ACC112 (cell line): Measurements from ENCODE around the gene PFKFB2.

Experiments used
- H2AFZ ChIP-seq: fragments of 200-600 bp; sonication (generic); one replicate; pipeline ENCODE4 v1.6.0; 2017; ENCODE audit warnings: antibody characterized with exemption, low read length; ENCODE audit not compliant: unreplicated experiment
- H3K27ac ChIP-seq: fragments of 200-600 bp; sonication (generic); 2 replicates; pipeline ENCODE4 v1.5.1; 2014; ENCODE audit warnings: low read depth, mild to moderate bottlenecking, antibody characterized with exemption, low read length, moderate library complexity
- H3K27me3 ChIP-seq: fragments of 200-600 bp; sonication (generic); 2 replicates; pipeline ENCODE4 v1.6.1; 2014; ENCODE audit warnings: mild to moderate bottlenecking, antibody characterized with exemption, low read length, moderate library complexity, mixed read lengths; ENCODE audit not compliant: insufficient read depth
- H3K36me3 ChIP-seq: fragments of 200-600 bp; sonication (generic); 2 replicates; pipeline ENCODE4 v1.6.1; 2016; ENCODE audit warnings: mild to moderate bottlenecking, antibody characterized with exemption, low read length, moderate library complexity, mixed read lengths; ENCODE audit not compliant: insufficient read depth
- H3K4me1 ChIP-seq: fragments of 200-600 bp; sonication (generic); one replicate; pipeline ENCODE4 v1.6.1; 2016; ENCODE audit warnings: low read length, mixed read lengths; ENCODE audit not compliant: insufficient read depth, unreplicated experiment, control insufficient read depth
- H3K4me3 ChIP-seq: fragments of 200-600 bp; sonication (generic); 2 replicates; pipeline ENCODE4 v1.5.1; 2014; ENCODE audit warnings: mild to moderate bottlenecking, low read depth, low read length
- H3K79me2 ChIP-seq: fragments of 200-600 bp; sonication (generic); one replicate; pipeline ENCODE4 v1.6.0; 2016; ENCODE audit warnings: low read length; ENCODE audit not compliant: control insufficient read depth, unreplicated experiment, insufficient read depth

PFKFB2 gene

DNA sequence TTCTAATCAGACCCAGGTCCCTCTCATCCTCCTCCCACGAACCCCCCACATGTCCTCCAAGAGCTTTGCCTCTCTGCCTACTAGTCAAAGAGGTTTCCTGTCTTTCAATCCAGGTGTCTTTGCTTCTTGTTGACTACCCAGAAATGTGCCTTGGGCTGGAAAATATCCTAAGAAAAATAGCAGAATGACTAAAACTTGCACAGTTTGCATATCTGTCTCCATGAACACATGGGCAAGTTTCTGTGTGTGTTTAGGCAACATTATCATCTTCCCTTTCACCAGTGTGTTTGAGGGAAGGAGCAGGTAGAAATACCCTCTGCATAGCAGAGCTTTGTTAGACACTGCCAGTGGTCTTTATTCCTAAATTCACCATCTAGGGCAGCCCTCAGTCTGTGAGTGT is 22.1 kb upstream of the PFKFB2 start:
- Histone ChIP-seq H3K36me3 (no peaks in the 10 kb centered on the region), H3K27ac (no peak overlapping the region), H3K27me3 (peaks cover 36% of the 10 kb centered on the region), H3K4me3 (no peak overlapping the region), H2AFZ (no peak overlapping the region), H3K4me1 (peaks cover 18% of the 10 kb centered on the region), H3K79me2 (no peaks in the 10 kb centered on the region)

DNA sequence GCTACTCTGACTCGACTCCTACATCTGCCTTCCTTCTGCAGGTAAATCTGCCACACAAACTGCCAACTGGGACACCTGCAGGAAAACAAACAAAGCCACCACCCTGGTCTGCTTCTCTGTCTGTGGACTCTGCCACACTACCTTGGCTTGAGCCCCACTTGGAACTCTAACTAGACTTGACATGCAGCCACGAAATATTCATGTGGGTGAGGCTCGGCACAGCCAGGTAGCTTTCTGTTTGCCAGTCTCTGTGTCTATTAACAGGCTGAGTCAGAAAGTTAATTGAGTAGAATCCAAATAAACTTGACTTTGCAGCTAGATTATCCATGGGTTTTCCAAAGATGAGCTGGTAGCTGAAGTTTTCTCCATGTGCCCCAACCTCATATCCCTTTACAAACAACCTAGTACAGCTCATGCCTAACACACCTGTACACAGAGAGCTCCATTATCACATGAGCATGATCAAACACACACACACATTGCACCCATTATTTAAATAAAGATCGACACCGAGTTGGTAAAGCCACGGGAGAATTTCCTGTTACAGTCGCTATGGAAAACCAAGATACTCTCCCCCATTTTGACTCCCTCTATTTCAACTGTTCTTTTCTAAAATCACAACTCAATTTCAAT is 21.3 kb upstream of the PFKFB2 start:
- H3K4me3 ChIP-seq = no peak overlapping the region
- peaks cover 11% of the 10 kb centered on the region for H3K4me1 ChIP-seq
- no peak overlapping the region for H2AFZ ChIP-seq
- H3K27me3 ChIP-seq = peaks cover 36% of the 10 kb centered on the region
- H3K27ac ChIP-seq = no peak overlapping the region
- H3K79me2 ChIP-seq = no peaks in the 10 kb centered on the region
- H3K36me3 ChIP-seq = no peaks in the 10 kb centered on the region

DNA sequence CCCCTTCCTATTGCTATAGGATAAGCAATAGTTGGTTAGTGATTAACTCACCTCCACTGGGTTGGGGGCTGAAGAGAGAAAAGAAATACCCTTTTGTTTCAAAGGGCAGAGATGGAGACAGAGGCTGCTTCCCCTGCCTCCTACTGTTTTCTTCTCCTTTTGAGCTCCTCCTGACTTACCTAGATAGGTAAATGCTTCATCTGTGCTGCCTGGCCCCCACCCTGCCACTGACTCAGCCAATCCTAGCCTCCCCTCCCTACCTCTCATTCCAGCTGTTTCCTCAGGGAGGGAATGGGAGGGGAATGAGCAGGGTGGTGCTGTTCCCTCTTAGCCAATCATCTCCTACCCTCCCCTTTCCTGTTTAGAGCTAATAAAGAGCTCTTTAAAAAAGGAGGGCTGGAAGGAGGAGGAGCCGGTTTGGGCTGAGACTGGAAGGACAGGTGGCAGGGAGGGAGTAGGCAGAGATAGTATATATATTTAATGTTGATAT is 20.5 kb upstream of the PFKFB2 start, which contains the start of gene C1orf116:
TSS of gene C1orf116 (minus strand) at position 229 of the 490 bp plus-strand sequence. CDS start 5,158 bp downstream, outside the sequence.
- H3K27me3 ChIP-seq = peaks cover 40% of the 10 kb centered on the region
- H3K27ac ChIP-seq = no peak within 1 kb of the TSS
- H3K4me1 ChIP-seq = peaks cover 3% of the 10 kb centered on the region
- H3K4me3 ChIP-seq = no peak within 1 kb of the TSS
- H2AFZ ChIP-seq = no peak within 1 kb of the TSS
- no peaks in the 10 kb centered on the region for H3K79me2 ChIP-seq
- no peaks in the 10 kb centered on the region for H3K36me3 ChIP-seq

DNA sequence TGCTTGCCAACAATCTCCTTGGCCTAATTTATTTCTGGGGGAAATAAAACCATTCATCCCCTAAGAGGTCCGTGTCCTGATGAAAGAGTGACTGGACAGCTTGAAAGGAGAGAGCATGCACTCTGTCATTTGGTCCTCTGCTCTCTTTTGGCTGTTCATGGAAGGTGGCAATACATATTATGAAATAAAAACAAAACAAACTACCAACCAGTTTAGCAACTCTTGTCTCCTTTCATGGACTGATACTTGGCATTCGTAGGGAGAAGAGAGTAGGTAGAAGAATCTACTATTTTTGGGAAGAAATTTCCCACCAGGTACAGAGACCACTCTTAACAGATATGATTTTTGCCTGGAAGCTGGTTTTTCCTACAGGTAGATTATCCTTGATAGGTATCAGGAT is 19.8 kb upstream of the PFKFB2 start:
- H3K36me3 ChIP-seq = no peaks in the 10 kb centered on the region
- H3K4me1 ChIP-seq = peaks cover 3% of the 10 kb centered on the region
- no peaks in the 10 kb centered on the region for H3K79me2 ChIP-seq
- no peak overlapping the region for H2AFZ ChIP-seq
- H3K27ac ChIP-seq = no peak overlapping the region
- H3K4me3 ChIP-seq = no peak overlapping the region
- peaks cover 40% of the 10 kb centered on the region for H3K27me3 ChIP-seq

DNA sequence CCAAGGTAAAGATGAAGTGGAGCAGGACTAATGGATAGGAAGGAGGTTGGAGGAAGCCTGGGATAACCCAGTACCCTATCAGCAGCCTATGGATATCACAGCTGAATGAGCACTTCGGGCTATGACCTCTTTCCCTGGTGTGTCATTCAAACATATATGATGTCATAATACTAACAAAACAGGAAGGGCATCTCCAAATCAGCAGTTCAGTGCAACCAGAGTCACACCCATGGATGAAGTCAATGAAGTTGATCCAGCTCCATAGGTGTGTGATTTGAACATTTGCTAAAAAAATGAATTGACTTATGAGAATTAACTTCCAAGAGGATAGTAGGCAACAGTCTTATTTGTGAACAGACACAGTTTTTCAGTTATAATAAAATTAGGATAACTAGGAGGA is 18.9 kb upstream of the PFKFB2 start:
- Histone ChIP-seq H3K4me1 (peaks cover 3% of the 10 kb centered on the region), H3K36me3 (no peaks in the 10 kb centered on the region), H3K79me2 (no peaks in the 10 kb centered on the region), H2AFZ (no peak overlapping the region), H3K4me3 (no peak overlapping the region), H3K27me3 (peaks cover 33% of the 10 kb centered on the region), H3K27ac (no peak overlapping the region)

DNA sequence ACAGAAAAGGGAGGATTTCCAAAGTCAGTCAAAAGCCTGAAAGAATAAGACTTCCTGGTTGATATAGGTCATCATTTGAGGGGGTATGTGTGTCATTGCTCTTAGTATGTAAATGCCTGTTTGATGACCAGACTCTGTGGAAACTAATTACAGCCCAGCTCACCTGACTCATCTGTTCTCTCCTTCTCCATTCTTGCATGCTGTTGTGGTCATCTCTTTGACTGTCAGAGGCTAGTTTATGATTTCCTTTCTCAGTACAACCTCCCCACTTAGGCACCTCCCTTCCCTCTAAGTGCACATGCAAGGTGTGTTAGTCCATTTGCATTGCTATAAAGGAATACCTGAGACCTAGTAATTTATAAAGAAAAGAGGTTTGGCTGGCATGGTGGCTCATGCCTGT is 18.1 kb upstream of the PFKFB2 start:
- Histone ChIP-seq H3K4me1 (peaks cover 3% of the 10 kb centered on the region), H3K4me3 (no peak overlapping the region), H3K79me2 (no peaks in the 10 kb centered on the region), H3K27me3 (peaks cover 25% of the 10 kb centered on the region), H3K27ac (no peak overlapping the region), H3K36me3 (no peaks in the 10 kb centered on the region), H2AFZ (no peak overlapping the region)

DNA sequence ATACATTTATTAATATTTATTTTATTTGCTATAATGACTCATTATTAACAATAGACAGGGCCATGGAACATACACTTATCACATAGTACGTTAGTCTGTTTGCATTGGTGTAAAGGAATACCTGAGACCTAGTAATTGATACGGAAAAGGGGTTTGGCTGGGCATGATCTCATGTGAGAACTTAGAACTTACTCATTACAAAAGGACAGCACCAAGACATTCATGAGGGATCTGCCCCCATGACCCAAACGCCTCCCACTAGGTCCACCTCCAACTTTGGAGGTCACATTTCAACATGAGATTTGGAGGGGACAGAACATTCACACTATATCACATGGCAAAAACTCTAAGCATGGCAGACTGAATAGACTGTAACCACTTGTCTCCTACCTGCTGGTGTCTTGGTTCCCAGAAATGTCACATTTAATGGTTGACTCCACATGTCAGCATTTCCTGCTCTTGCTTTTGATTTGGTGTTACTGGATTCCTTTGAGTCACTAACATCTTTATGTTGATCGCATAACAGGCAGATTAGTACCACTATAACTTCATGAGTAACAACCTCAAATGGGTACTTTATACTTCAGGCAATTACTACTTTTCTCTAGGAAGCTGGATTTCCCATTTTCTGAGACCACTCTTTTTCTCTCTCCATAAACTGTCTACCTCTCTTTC is 17.1 kb upstream of the PFKFB2 start:
- H3K27ac ChIP-seq = no peak overlapping the region
- H2AFZ ChIP-seq = no peak overlapping the region
- no peaks in the 10 kb centered on the region for H3K36me3 ChIP-seq
- H3K79me2 ChIP-seq = no peaks in the 10 kb centered on the region
- peaks cover 3% of the 10 kb centered on the region for H3K4me1 ChIP-seq
- H3K27me3 ChIP-seq = peaks cover 19% of the 10 kb centered on the region
- H3K4me3 ChIP-seq = no peak overlapping the region

DNA sequence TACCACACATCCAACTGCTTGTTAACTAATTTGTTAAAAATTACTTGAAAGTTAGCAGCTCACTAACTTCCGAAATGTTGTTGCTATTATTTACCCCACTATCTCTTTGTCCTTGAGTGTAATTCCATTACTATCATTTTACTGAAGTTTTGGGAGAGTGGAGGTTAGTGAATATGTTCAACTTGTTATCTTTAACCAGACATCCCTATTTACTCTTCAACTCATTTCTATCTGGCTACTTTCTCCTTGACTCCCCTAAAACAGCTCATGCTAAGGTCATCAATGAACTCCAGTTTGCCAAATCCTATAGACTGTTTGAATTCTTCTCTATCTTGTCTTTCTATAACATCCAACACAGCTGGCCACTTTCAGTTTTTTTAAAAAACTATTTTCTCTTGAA is 16.2 kb upstream of the PFKFB2 start:
- Histone ChIP-seq H2AFZ (no peak overlapping the region), H3K4me3 (no peak overlapping the region), H3K27me3 (peaks cover 10% of the 10 kb centered on the region), H3K27ac (no peak overlapping the region), H3K4me1 (peaks cover 3% of the 10 kb centered on the region), H3K36me3 (no peaks in the 10 kb centered on the region), H3K79me2 (no peaks in the 10 kb centered on the region)

DNA sequence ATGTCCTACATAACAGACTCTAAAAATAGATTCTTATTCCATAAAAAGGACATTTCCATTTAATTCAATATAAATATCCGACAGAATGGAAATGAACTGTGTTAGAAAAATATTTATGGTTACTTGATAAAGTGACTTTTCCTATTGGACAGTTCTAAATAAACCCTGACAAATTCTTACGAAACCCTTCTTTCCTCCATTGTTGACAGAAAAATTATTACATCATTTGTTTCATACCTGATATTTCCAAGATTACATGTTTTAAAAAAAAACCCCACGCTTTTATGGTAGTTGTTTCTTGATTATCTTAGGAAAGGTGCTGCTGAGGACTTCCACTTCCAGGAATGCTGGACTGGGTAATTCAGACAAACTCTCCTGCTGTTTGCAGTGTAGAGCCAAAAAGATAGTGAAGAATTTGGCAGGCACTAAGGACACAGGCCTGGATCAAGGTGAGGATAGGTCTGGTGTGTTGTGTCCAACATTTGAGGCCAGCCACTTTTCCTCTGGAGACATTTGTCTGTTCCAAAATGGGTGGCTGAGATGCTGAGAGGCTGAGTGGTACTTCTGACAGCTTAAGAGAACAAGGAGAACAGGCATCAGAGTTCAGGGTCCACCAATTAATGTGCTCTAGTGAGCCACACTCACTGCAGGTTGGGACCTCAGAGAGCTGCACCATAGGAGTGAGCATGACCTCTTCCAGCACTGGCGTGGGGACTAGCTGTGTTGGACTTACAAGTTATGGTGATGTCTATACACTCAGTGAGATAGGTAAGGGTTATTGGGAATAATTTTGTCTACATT is 13.5 kb upstream of the PFKFB2 start:
- Histone ChIP-seq H3K79me2 (no peaks in the 10 kb centered on the region), H3K4me1 (peaks cover 3% of the 10 kb centered on the region), H2AFZ (no peak overlapping the region), H3K4me3 (no peak overlapping the region), H3K27me3 (peaks cover 3% of the 10 kb centered on the region; the same call in 1 of the 2 replicates), H3K27ac (no peak overlapping the region), H3K36me3 (0 out of 2 replicates have a peak, but pooled peaks cover 5% of the 10 kb centered on the region)

DNA sequence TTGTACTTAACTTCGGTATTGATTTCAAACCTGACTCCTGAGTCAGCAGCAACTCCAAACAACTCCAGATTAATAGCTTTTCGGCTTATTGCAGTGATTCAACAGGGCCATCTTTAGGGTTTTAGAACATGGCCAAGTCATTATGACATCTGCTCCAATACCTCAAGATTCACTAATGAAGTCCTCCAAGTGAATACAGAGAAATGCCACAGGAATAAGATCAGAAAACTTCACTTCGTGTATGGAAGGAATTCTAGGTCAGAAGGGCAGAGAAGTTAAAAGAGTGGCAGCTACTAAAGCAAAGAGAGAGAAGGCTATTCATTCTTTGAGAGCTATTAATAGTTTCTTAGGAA is 12.9 kb upstream of the PFKFB2 start:
- H3K27ac ChIP-seq = no peak overlapping the region
- no peak overlapping the region for H2AFZ ChIP-seq

More for the DNA sequence above, 12.9 kb upstream of the PFKFB2 start:
- 0 out of 2 replicates have a peak, but pooled peaks cover 7% of the 10 kb centered on the region for H3K36me3 ChIP-seq
- H3K4me3 ChIP-seq = no peak overlapping the region
- H3K27me3 ChIP-seq = peaks cover 3% of the 10 kb centered on the region; the same call in 1 of the 2 replicates
- H3K79me2 ChIP-seq = no peaks in the 10 kb centered on the region
- peaks cover 2% of the 10 kb centered on the region for H3K4me1 ChIP-seq
